NCI-H2227 treated with DMSO at 0.1 percent for 48 hours (cell line): ENCODE results near the gene LANCL2.
"Not testable (repeated sequence)": the region's sequence is repeated elsewhere in the genome, so short reads cannot be mapped to it uniquely, and the experiment has no call there.

Experiments
- DNase-seq: peaks from one replicate; lab custom pipeline; 2025; lab: John Stamatoyannopoulos, UW

LANCL2 gene

DNA sequence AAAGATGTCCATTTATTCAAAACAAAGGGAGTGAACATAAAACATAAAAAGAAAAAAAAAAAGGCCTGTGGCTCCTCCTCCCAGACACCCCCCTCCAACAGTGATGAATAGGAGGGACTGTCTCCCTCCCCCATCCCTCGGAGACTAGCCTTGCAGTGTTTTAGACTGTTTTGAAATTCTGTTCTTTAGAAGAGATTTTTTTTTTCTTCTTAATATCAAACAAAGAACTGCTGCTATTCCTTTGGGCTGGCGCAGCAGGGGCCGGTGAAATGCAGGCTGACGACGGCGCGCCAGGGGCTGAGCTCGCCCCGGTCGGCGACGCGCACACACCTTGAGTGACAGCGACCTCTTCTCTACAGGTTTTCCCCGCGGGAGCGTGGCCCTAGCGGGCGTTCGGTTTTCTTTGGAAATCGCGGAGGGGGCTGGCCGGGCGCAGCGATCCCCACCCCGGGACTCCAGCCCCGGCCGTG is at the start of gene LANCL2:
TSS of gene LANCL2 (plus strand) at position 133 of the 470 bp plus-strand sequence. CDS start 689 bp downstream, outside the sequence.
- DNase-seq = peak; percentile 56

DNA sequence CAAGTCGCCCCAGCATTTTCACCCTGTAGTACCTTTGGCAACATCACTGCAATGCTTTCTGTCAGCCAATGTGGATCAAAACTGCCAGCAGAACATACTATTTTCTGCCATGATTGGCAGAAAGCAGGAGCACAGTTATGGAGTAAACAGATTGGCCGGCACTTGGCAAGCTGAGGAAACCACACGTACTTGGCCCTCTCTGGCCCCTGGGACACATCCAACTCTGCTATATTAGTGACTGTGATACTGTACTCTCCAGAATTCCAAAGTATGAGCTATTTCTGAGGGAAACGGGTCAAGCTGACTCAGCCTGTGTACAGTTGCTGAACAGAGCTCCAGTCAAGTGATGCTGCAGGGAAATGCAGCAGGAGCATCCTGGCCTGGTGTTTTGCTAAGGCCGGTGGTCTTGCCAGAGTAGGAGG is 39.8 kb upstream of the LANCL2 start:
- no peak for DNase-seq

GRCh38 chr7:55326081-55326835 is 38.9 kb upstream of the LANCL2 start:
- no peak for DNase-seq

DNA sequence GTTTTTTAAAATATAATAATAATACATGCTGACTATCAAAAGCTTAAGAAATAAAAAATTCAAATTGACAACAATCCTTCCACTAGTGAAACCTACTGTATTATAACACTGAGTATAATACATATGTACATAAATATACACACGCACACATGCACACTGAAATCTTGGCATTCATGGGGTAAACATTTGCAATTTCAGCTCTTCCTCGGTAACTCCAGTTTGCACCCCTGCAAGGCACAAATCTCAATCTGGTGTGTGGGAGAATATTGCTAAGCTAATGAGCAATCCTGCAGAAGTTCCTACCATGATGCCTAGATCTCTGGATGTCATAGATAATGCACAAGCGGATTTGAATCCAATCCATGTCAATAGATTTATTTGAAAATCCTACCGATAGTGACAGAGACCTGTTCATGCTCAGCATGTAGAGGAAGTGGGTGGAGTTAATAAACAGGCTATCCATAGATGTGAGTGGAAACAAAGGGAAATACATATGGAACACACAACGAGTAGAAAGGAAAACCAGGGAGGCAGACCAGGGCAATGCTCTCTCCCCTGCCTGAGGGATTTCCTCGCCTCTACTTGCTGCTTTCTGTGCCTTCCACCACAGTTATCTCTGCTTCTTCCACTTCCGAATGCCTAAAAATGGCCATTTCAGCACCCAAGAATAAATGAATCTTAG is 38.1 kb upstream of the LANCL2 start:
- no peak for DNase-seq

DNA sequence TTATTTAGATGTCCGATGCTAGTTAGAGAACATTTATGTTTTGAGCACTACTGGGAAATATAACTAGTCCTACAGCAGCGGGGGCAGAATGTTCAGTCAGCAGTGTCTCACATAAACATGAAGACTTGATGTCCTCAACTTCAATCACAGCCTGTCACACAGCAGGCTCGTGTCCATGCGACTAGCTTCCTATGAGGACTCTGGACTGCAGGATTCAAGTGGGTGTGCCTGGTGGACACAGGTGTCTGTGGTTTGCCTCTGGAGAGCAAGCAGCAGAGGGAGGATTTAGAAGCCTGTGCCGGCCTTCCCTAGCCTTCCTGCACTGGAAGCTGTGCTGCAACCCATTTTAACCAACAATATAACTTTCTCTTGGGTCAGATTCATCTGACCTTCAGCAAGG is 30.0 kb upstream of the LANCL2 start:
- DNase-seq = no peak

GRCh38 chr7:55335786-55336185 is 29.4 kb upstream of the LANCL2 start:
- DNase-seq = no peak

- no peak for DNase-seq
Measured at GRCh38 chr7:55336540-55336939, 28.6 kb upstream of the LANCL2 start.

GRCh38 chr7:55339033-55340000 is 25.8 kb upstream of the LANCL2 start:
- no peak for DNase-seq

- no peak for DNase-seq
Measured at GRCh38 chr7:55342216-55342871, 22.8 kb upstream of the LANCL2 start.

GRCh38 chr7:55343002-55343781 is 21.9 kb upstream of the LANCL2 start:
- no peak for DNase-seq

GRCh38 chr7:55343860-55344606 is 21.1 kb upstream of the LANCL2 start:
- DNase-seq = no peak

DNA sequence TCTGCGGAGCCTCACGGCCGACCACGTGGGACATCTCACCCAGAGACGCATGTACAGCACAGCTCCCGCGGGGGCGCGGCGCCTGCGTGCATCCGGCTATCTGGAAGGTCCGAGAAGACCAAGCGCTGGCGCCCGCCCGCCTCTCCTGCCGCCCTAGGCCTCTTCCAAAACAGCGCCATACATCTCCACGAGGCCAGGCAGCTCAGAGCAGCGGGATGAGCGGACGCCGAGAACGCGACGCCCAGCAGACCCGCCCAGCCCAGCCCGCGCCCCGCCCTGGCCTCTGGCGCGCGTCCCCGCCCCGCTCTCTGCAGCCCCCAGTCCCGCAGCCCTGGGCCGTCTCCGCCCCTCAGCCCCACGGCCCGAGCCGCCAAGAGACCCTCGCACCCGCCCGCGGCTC is 20.3 kb upstream of the LANCL2 start:
- no peak for DNase-seq

DNA sequence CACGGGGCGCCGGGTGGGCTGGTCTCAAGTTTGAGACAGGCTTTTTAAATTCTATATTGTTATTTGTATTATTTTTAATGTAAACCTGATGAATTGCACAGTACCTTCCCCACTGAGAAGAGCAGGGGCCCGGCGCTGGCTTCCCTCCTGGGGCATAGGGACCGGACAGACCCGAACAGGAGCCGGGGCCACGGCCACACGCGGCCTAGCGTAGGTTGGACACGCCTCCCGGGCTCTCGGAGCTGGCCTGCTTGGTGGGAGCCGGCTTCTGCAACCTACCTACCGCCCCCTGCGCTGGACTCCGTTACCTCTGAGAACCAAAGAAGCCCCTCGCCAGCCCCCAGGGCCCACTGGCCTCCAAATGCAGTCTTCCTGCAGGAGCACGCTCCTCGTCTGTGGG is 19.8 kb upstream of the LANCL2 start:
- DNase-seq = no peak

DNA sequence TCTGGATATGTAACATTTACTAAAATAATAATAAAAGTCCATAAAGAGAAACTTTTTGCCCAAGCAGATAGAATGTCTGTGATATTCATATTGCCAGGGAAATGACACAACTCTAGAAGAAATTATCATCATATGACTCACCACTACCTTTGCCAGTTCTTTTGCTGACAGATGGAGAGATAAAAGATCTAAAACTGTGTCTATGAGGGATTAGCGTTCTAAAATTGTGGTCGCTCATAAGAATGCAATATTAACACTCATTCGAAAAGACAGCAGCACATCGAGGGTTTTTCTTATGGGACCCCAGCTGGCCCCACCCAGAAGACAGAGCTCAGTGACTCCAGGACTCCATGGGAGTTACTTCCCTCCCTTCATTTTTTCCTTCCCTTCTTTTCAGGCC is 16.6 kb upstream of the LANCL2 start:
- DNase-seq = no peak

DNA sequence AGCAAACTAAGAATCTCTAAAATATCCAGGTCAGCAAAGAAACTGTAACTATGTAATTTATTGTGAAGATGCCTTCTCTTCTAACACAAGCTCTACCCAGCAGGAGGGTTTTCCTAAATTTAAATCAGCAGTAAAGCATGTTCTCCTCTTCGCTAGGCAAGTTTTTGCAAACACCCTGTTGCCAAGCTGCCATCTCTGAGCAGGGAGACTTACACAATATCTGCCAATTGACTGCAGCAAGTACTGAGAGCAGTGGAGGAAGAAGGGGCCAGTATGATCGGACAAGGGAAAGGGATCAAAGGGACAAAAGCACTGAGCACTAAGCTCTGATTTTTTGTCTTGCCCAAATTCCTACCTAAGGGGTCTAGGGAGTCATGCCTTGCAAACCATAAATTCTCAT is 16.0 kb upstream of the LANCL2 start:
- no peak for DNase-seq

DNA sequence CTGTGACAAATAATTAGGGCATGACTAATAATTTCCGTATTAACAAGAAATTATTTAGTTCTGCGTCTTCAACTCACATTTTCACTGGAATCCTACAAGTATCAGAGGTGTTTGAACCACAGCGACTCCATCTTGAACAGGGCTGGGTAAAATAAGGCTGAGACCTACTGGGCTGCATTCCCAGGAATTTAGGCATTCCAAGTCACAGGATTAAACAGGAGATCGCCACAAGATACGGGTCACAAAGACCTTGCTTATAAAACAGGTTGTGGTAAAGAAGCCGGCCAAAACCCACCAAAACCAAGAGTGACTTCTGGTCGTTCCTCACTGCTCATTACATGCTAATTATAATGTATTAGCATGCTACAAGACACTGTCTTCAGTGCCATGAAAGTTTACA is 14.9 kb upstream of the LANCL2 start:
- DNase-seq = no peak

- no peak for DNase-seq
Measured at GRCh38 chr7:55351263-55351662, 13.9 kb upstream of the LANCL2 start.

GRCh38 chr7:55352947-55353273 is 12.2 kb upstream of the LANCL2 start:
- not testable (repeated sequence) for DNase-seq

- no peak for DNase-seq
Measured at GRCh38 chr7:55360486-55360885, 4.7 kb upstream of the LANCL2 start.

DNA sequence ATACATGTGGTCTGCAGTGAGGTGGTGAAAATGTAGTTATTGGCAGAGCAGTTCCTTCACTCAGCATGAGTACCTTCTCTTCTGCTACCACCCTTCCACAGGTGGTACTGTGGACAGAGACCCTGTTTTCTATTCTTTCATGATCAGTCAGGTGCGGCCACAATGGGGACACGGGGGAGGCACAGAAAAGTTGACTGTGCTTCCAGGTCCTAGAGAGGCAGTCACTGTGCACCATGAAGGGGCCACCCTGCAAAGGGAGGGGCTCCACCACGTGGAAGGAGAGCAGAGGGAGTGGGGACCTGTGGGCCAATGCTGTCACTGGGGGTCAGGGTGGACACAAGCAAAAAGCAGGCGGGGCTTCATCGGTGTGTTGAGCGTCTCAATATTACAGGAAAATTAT is 3.6 kb upstream of the LANCL2 start:
- no peak for DNase-seq
